HepG2 (cell line): ENCODE measurements around the gene MID1. TPM values are rescaled to one million over a fixed set of nuclear protein-coding genes. Genes with fewer than 3 reads are reported as not detected.

Experiments
- ATAC-seq: fragments of 200-7000 bp; cut with Tn5 transposase; 3 replicates; pipeline ENCODE4 v1.9.1; 2020; ENCODE audit warnings: mild to moderate bottlenecking, moderate library complexity
- BruUV-seq: library from RNA; stranded (reverse); fragments of 400-500 nt; replicated peaks from 2 replicates; lab custom pipeline; 2021; lab: Mats Ljungman, UMichigan
- CTCF ChIA-PET: fragments of 300-600 bp; formaldehyde crosslinking; extraction: SDS; loops from one replicate; lab custom pipeline; 2021; ENCODE audit warnings: low total read pairs, inconsistent platforms, low intra/inter-chr PET ratio; lab: Yijun Ruan, JAX
- POLR2A ChIA-PET: fragments of 350-600 bp; sonication (Branson Sonifier 250); formaldehyde crosslinking; loops from one replicate; lab custom pipeline; 2020; ENCODE audit warnings: antibody characterized with exemption, inconsistent platforms; lab: Yijun Ruan, JAX
- DNase-seq: peaks from one replicate; pipeline ENCODE4 v3.0.0-alpha.2; 2015; ENCODE audit warnings: low spot score
- FAIRE-seq: peaks from 3 replicates; lab custom pipeline; 2011; peaks lifted over from hg19 to GRCh38; lab: Jason Lieb, UNC
- H2AFZ ChIP-seq: one replicate; pipeline ENCODE4 v1.6.1; 2011; ENCODE audit warnings: low read length, inconsistent platforms
- H3K27ac ChIP-seq: fragments of 300-600 bp; 3 replicates; pipeline ENCODE4 v1.8.0; 2011; ENCODE audit warnings: mixed run types, mild to moderate bottlenecking, mixed read lengths, low read length, inconsistent platforms; ENCODE audit not compliant: insufficient read depth; ENCODE audit errors: extremely low read length
- H3K27me3 ChIP-seq, 2 experiments: fragments of 200-600 bp in 1 of 2; 2 replicates in 1 of 2; 3 replicates in 1 of 2; pipeline versions ENCODE4 v1.6.0 to v1.8.0; 2011; ENCODE audit warnings: low read length in 2 of 2, mild to moderate bottlenecking in 2 of 2, moderate library complexity in 2 of 2, inconsistent platforms in 1 of 2; ENCODE audit not compliant: insufficient read depth in 2 of 2, control insufficient read depth in 1 of 2
- H3K36me3 ChIP-seq, 2 experiments: fragments of 200-600 bp in 1 of 2; replicated peaks in 1 of 2; 2 replicates in 1 of 2; 3 replicates in 1 of 2; pipeline versions ENCODE4 v1.5.1 to v1.8.0; 2011; ENCODE audit warnings: low read length in 2 of 2, inconsistent platforms in 1 of 2; ENCODE audit not compliant: insufficient read depth in 2 of 2, control insufficient read depth in 1 of 2
- H3K4me1 ChIP-seq: 2 replicates; pipeline ENCODE4 v1.5.1; 2012; ENCODE audit warnings: low read length, inconsistent platforms; ENCODE audit not compliant: insufficient read depth
- H3K4me2 ChIP-seq: 2 replicates; pipeline ENCODE4 v1.6.0; 2011; ENCODE audit warnings: low read depth, low read length, inconsistent platforms
- H3K4me3 ChIP-seq, 3 experiments: fragments of 200-600 bp in 1 of 3; sonication (generic), shearing (Covaris generic) in 1 of 3; replicated peaks in 1 of 3; 2 replicates each; pipeline ENCODE4 v1.5.1; 2011 to 2016; ENCODE audit warnings: low read length in 3 of 3, inconsistent platforms in 2 of 3, low read depth in 2 of 3, mild to moderate bottlenecking in 2 of 3, control low read depth in 1 of 3, mixed read lengths in 1 of 3; ENCODE audit not compliant: insufficient read depth in 1 of 3
- H3K79me2 ChIP-seq: one replicate; pipeline ENCODE4 v1.6.1; 2011; ENCODE audit warnings: low read length, inconsistent platforms; ENCODE audit not compliant: insufficient read depth
- H3K9ac ChIP-seq: 2 replicates; pipeline ENCODE4 v1.6.0; 2011; ENCODE audit warnings: mild to moderate bottlenecking, low read depth, low read length, inconsistent platforms; ENCODE audit not compliant: insufficient read depth
- H3K9me3 ChIP-seq: 2 replicates; pipeline ENCODE4 v1.5.1; 2012; ENCODE audit warnings: mild to moderate bottlenecking, low read length
- H4K20me1 ChIP-seq: 2 replicates; pipeline ENCODE4 v1.6.0; 2011; ENCODE audit warnings: inconsistent platforms, mild to moderate bottlenecking, low read length, moderate library complexity; ENCODE audit not compliant: insufficient read depth
- CBFB ChIP-seq: sonication (generic); formaldehyde crosslinking; IDR thresholded peaks from 2 replicates; pipeline ENCODE4 v1.4.0; 2020; ENCODE audit warnings: missing genetic modification reagents
- HDAC1 ChIP-seq: sonication (generic); formaldehyde crosslinking; IDR thresholded peaks from 2 replicates; pipeline ENCODE4 v1.5.1; 2020; ENCODE audit warnings: mild to moderate bottlenecking, missing genetic modification reagents
- HDAC2 ChIP-seq: sonication (generic); formaldehyde crosslinking; IDR thresholded peaks from 2 replicates; pipeline ENCODE4 v1.4.0; 2020; ENCODE audit warnings: missing genetic modification reagents
- HES4 ChIP-seq: sonication (generic); formaldehyde crosslinking; IDR thresholded peaks from 2 replicates; pipeline ENCODE4 v1.9.0; 2021; ENCODE audit warnings: mild to moderate bottlenecking, missing genetic modification reagents, borderline replicate concordance
- IRF2 ChIP-seq: IDR thresholded peaks from 2 replicates; pipeline ENCODE4 v1.6.1; 2018; ENCODE audit warnings: missing genetic modification reagents, missing compliant biosample characterization
- KLF13 ChIP-seq: sonication (generic); formaldehyde crosslinking; IDR thresholded peaks from 2 replicates; pipeline ENCODE4 v1.4.0; 2020; ENCODE audit warnings: mild to moderate bottlenecking, missing genetic modification reagents
- MAZ ChIP-seq, 2 experiments: sonication (generic) in 1 of 2; formaldehyde crosslinking in 1 of 2; IDR thresholded peaks; 2 replicates each; pipeline versions ENCODE4 v1.5.0 to v1.6.1; 2012 to 2020; ENCODE audit warnings: low read depth in 2 of 2, mild to moderate bottlenecking in 2 of 2, borderline replicate concordance in 1 of 2, improper control_type of control experiment in 1 of 2, low read length in 1 of 2, missing genetic modification reagents in 1 of 2, moderate library complexity in 1 of 2
- NFKBIZ ChIP-seq: IDR thresholded peaks from 2 replicates; pipeline ENCODE4 v1.6.1; 2018; ENCODE audit warnings: missing genetic modification reagents, missing compliant biosample characterization
- POLR2G ChIP-seq: fragments of 200-400 bp; formaldehyde crosslinking; IDR thresholded peaks from 2 replicates; pipeline ENCODE4 v1.6.1; 2018; ENCODE audit warnings: mild to moderate bottlenecking, low read depth, low read length, moderate library complexity
- RXRA ChIP-seq: sonication (generic); formaldehyde crosslinking; IDR thresholded peaks from 2 replicates; pipeline ENCODE4 v1.5.1; 2020; ENCODE audit warnings: missing genetic modification reagents
- SNRNP70 ChIP-seq: fragments of 200-400 bp; formaldehyde crosslinking; IDR thresholded peaks from 2 replicates; pipeline ENCODE4 v1.6.1; 2017; ENCODE audit warnings: mild to moderate bottlenecking, low read depth, low read length, moderate library complexity
- ZFP1 ChIP-seq: IDR thresholded peaks from 2 replicates; pipeline ENCODE4 v1.6.1; 2016
- ZNF678 ChIP-seq: sonication (generic); formaldehyde crosslinking; IDR thresholded peaks from 2 replicates; pipeline ENCODE4 v1.4.0; 2020; ENCODE audit warnings: mild to moderate bottlenecking, missing genetic modification reagents
- ZNF790 ChIP-seq: sonication (generic); formaldehyde crosslinking; IDR thresholded peaks from 2 replicates; pipeline ENCODE4 v1.8.0; 2022; ENCODE audit warnings: missing genetic modification reagents, mild to moderate bottlenecking, borderline replicate concordance
- WGBS: methylation state at CpG from one replicate; pipeline ENCODE4 v1.1.6; 2017; ENCODE audit warnings: low lambda C conversion rate; 5-methylcytosine and 5-hydroxymethylcytosine counted together
- in situ Hi-C: cut with HindIII; loops from 2 replicates; pipeline ENCODE4 v1.10.0; 2017; ENCODE audit warnings: low pct_unique_long_range_greater_than_20kb; ENCODE audit not compliant: extremely low pct_ligation_motif_present
- intact Hi-C: fragments of 100-400 bp; cut with micrococcal nuclease; formaldehyde crosslinking; loops from one replicate; pipeline ENCODE4 v1.10.0; 2022; ENCODE audit not compliant: unreplicated experiment
- polyA plus RNA-seq, 8 experiments: library from polyadenylated mRNA; depleted of rRNA in 3 of 8; stranded (reverse) in 7 of 8; unstranded in 1 of 8; fragments of >200 nt; fragmentation: Illumina TruSeq in 4 of 8; extraction: Trizol in 4 of 8; gene quantifications; 2 replicates each; pipeline versions ENCODE4 v1.2.1 to v1.2.3, GENCODE V29; 2011 to 2016; ENCODE audit warnings: low read depth in 4 of 8, missing spikeins in 1 of 8, mixed read lengths in 1 of 8; ENCODE audit not compliant: insufficient read depth in 1 of 8
- total RNA-seq, 5 experiments: library from RNA; depleted of rRNA; stranded (reverse); fragments of >200 nt; fragmentation: Illumina TruSeq; extraction: Trizol; gene quantifications; 2 replicates each; pipeline ENCODE4 v1.2.3, GENCODE V29; 2016; ENCODE audit warnings: low read depth in 1 of 5
- TF ChIP-seq, protein P1 (sequence below): sonication (generic); formaldehyde crosslinking; IDR thresholded peaks from 2 replicates; pipeline ENCODE4 v1.5.0; 2020; ENCODE audit warnings: missing genetic modification reagents
- TF ChIP-seq, protein P2 (sequence below): IDR thresholded peaks from 2 replicates; pipeline ENCODE4 v1.6.1; 2016; ENCODE audit warnings: mild to moderate bottlenecking
- TF ChIP-seq, protein P3 (sequence below): sonication (generic); formaldehyde crosslinking; IDR thresholded peaks from 2 replicates; pipeline ENCODE4 v1.4.0; 2020; ENCODE audit warnings: mild to moderate bottlenecking, missing genetic modification reagents

The MID1 gene
- total and polyA plus RNA-seq, 2 of the 13 experiments (the other 11 are each of a cell fraction or from before 2014, with no cell fraction given) = 0.86 to 1.1 TPM

DNA sequence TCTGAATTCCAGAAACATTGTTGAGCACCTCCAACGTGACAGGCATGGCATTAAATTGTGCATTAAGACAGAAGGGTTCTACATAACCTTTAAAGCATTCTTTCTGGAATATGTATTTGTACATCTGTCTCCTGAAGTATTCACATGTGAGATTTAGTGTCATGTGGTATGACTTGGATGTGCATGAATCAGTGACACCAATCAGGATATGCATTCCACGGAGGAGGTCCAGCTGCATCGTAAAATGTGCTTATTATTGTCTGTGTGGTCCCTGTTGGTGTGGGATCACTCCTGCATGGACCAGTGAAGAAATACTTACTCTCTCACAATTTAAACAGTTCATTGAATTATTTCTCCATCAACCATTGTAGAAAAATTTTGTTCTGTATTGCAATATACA is 149.0 kb downstream of the MID1 start:
- ChIA-PET POLR2A (no interaction called here), CTCF (no interaction called here)
- no TSS peak for BruUV-seq
- intact Hi-C loops (no loop called here), in situ Hi-C loops (no loop called here)
- no peaks in the 10 kb centered on the region for H3K27me3 ChIP-seq
- 85% methylated on average over 2 of the region's 3 CpGs for WGBS
- H2AFZ ChIP-seq = no peak overlapping the region
- DNase-seq = no peak
- no peaks in the 10 kb centered on the region for H3K36me3 ChIP-seq
- H3K4me3 ChIP-seq = no peak overlapping the region
- no peaks in the 10 kb centered on the region for H4K20me1 ChIP-seq
- no peak overlapping the region for H3K4me2 ChIP-seq
- no peak for ATAC-seq
- H3K4me1 ChIP-seq = no peaks in the 10 kb centered on the region
- no peak for FAIRE-seq
- no peak overlapping the region for H3K27ac ChIP-seq
- H3K9me3 ChIP-seq = no peaks in the 10 kb centered on the region
- H3K79me2 ChIP-seq = no peaks in the 10 kb centered on the region
- TF ChIP-seq HDAC2 = no peak
- TF ChIP-seq ZNF790 = no peak
- TF ChIP-seq NFKBIZ (CRISPR knock-in tag) = no peak
- TF ChIP-seq, protein P1, sequence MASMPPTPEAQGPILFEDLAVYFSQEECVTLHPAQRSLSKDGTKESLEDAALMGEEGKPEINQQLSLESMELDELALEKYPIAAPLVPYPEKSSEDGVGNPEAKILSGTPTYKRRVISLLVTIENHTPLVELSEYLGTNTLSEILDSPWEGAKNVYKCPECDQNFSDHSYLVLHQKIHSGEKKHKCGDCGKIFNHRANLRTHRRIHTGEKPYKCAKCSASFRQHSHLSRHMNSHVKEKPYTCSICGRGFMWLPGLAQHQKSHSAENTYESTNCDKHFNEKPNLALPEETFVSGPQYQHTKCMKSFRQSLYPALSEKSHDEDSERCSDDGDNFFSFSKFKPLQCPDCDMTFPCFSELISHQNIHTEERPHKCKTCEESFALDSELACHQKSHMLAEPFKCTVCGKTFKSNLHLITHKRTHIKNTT = no peak
- TF ChIP-seq IRF2 = no peak
- TF ChIP-seq HES4 (CRISPR knock-in tag) = no peak
- TF ChIP-seq ZFP1 (CRISPR knock-in tag) = no peak
- TF ChIP-seq RXRA (CRISPR knock-in tag) = no peak
- TF ChIP-seq, protein P2, sequence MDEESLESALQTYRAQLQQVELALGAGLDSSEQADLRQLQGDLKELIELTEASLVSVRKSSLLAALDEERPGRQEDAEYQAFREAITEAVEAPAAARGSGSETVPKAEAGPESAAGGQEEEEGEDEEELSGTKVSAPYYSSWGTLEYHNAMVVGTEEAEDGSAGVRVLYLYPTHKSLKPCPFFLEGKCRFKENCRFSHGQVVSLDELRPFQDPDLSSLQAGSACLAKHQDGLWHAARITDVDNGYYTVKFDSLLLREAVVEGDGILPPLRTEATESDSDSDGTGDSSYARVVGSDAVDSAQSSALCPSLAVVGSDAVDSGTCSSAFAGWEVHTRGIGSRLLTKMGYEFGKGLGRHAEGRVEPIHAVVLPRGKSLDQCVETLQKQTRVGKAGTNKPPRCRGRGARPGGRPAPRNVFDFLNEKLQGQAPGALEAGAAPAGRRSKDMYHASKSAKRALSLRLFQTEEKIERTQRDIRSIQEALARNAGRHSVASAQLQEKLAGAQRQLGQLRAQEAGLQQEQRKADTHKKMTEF (CRISPR knock-in tag) = no peak
- TF ChIP-seq KLF13 (CRISPR knock-in tag) = no peak
- TF ChIP-seq, protein P3, sequence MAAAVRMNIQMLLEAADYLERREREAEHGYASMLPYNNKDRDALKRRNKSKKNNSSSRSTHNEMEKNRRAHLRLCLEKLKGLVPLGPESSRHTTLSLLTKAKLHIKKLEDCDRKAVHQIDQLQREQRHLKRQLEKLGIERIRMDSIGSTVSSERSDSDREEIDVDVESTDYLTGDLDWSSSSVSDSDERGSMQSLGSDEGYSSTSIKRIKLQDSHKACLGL (CRISPR knock-in tag) = no peak
- TF ChIP-seq HDAC1 = no peak
- no peak for TF ChIP-seq MAZ (IDR thresholded peaks at IDR 0.05; ENCODE audit: borderline replicate concordance, low read depth, low read length)
- no peak for TF ChIP-seq MAZ (CRISPR knock-in tag; IDR thresholded peaks at IDR 0.05; ENCODE audit: low read depth)
- TF ChIP-seq CBFB = no peak
- TF ChIP-seq SNRNP70 = no peak
- TF ChIP-seq ZNF678 (CRISPR knock-in tag) = no peak
- TF ChIP-seq POLR2G = no peak
- H3K9ac ChIP-seq = no peak overlapping the region
